Stomach (tissue), 9 donors: Measurements from ENCODE around the gene GPRIN2. TPM values are rescaled to one million over a fixed set of nuclear protein-coding genes. Genes with fewer than 3 reads are reported as not detected.

Experiments used
- DNase-seq, 2 donors: peaks; one replicate each; pipeline versions ENCODE4 v3.0.0 to v3.0.0-alpha.2; 2013 to 2019
- H3K27ac ChIP-seq, 5 donors: fragments of 200-600 bp in 4 of 5; sonication (generic) in 4 of 5; one replicate each; pipeline ENCODE4 v1.5.1; 2013 to 2019; ENCODE audit warnings: mild to moderate bottlenecking in 1 of 5, moderate library complexity in 1 of 5
- H3K27me3 ChIP-seq, 3 donors: fragments of 200-600 bp; sonication (generic); one replicate each; pipeline ENCODE4 v1.5.1; 2017 to 2019; ENCODE audit warnings: mixed run types in 1 of 3
- H3K36me3 ChIP-seq, 4 donors: fragments of 200-600 bp; sonication (generic); 1 replicate in 3 of 4; 2 replicates in 1 of 4; pipeline ENCODE4 v1.5.1; 2016 to 2019
- H3K4me1 ChIP-seq, 4 donors: fragments of 200-600 bp; sonication (generic); one replicate each; pipeline ENCODE4 v1.5.1; 2016 to 2019
- H3K4me3 ChIP-seq, 4 donors: fragments of 200-600 bp; sonication (generic) in 3 of 4; one replicate each; pipeline ENCODE4 v1.5.1; 2016 to 2019; ENCODE audit warnings: mild to moderate bottlenecking in 1 of 4
- H3K9me3 ChIP-seq, 4 donors: fragments of 200-600 bp; sonication (generic); one replicate each; pipeline ENCODE4 v1.5.1; 2016 to 2019
- CTCF ChIP-seq, 7 experiments: fragments of 450-650 bp in 4 of 7; fragments of 200-600 bp in 3 of 7; sonication (generic) in 3 of 7; IDR thresholded peaks; one replicate each; pipeline ENCODE4 v1.5.1; 2016 to 2019; ENCODE audit warnings: antibody characterized with exemption in 7 of 7, control low read depth in 2 of 7, mild to moderate bottlenecking in 1 of 7
- EP300 ChIP-seq: sonication (generic); formaldehyde crosslinking; IDR thresholded peaks from one replicate; pipeline ENCODE4 v1.6.1; 2017; ENCODE audit warnings: antibody characterized with exemption
- POLR2A ChIP-seq, 4 donors: fragments of 450-650 bp; IDR thresholded peaks; one replicate each; pipeline ENCODE4 v1.6.1; 2016; ENCODE audit warnings: antibody characterized with exemption in 4 of 4, control low read depth in 2 of 4, mild to moderate bottlenecking in 1 of 4, moderate library complexity in 1 of 4
- POLR2AphosphoS5 ChIP-seq, 3 donors: sonication (generic); formaldehyde crosslinking; IDR thresholded peaks; one replicate each; pipeline ENCODE4 v1.6.1; 2016; ENCODE audit warnings: antibody characterized with exemption in 3 of 3
- WGBS, 5 donors: extraction: QIAGEN DNeasy Blood & Tissue Kit in 3 of 5; methylation state at CpG; one replicate each; pipeline versions ENCODE4 v1.1.5 to v1.1.7; 2013 to 2018; 5-methylcytosine and 5-hydroxymethylcytosine counted together
- intact Hi-C: fragments of 100-400 bp; cut with DNase I; formaldehyde crosslinking; loops from one replicate; pipeline ENCODE4 v1.15.1; 2023; ENCODE audit warnings: low total_unique reads
- polyA plus RNA-seq, 3 donors: library from polyadenylated mRNA; stranded (reverse); fragments of 200-250 nt; gene quantifications; one replicate each; pipeline ENCODE4 v1.2.3, GENCODE V29; 2013
- total RNA-seq, 5 donors: library from RNA; depleted of rRNA; stranded (reverse); fragments of >200 nt; gene quantifications; one replicate each; pipeline versions ENCODE4 v1.1.0 to v1.2.3, GENCODE V29; 2014 to 2016
- donor health status: healthy with polysubstance abuse.
- donor health status: Bipolar disorder and iron deficiency.
- donor health status: healthy.

GPRIN2 gene
- total and polyA plus RNA-seq, 8 donors, result 3.5 to 27.8 (median 11.1) TPM

GRCh38 chr10:46545861-46546590 lies 10.4 kb downstream of the GPRIN2 start:
- H3K4me1 ChIP-seq, result peaks cover 18 to 28% (median 26%) of the 10 kb centered on the region in 4 donors
- peaks cover 0 to 11% (median 9%) of the 10 kb centered on the region in 3 donors for H3K27me3 ChIP-seq
- no peaks in the 10 kb centered on the region for H3K9me3 ChIP-seq
- no peak overlapping the region for H3K4me3 ChIP-seq
- H3K36me3 ChIP-seq, result peaks cover 0 to 19% (median 18%) of the 10 kb centered on the region in 4 donors
- DNase-seq, result peak in 1 of 2 donors; percentile 24
- 83 to 85% (median 84%) methylated on average over 5 of the region's 5 CpGs for WGBS, 5 donors
- no peak overlapping the region for H3K27ac ChIP-seq
- intact Hi-C loops, result no loop called here
- TF ChIP-seq CTCF (IDR thresholded peaks at IDR 0.05), result no peak
- TF ChIP-seq POLR2A (IDR thresholded peaks at IDR 0.05), result no peak
- no peak for TF ChIP-seq EP300
- TF ChIP-seq POLR2AphosphoS5 (IDR thresholded peaks at IDR 0.05), result no peak

GRCh38 chr10:46544989-46545791 lies 11.3 kb downstream of the GPRIN2 start:
- TF ChIP-seq CTCF (IDR thresholded peaks at IDR 0.05) (peak in 3 of 7 experiments; percentile 6 to 27 (median 6)), EP300 (no peak)
- no peaks in the 10 kb centered on the region for H3K9me3 ChIP-seq
- WGBS, 5 donors, result 45 to 61% (median 51%) methylated on average over 3 of the region's 3 CpGs
- peaks cover 26 to 36% (median 34%) of the 10 kb centered on the region in 4 donors for H3K4me1 ChIP-seq
- peaks cover 0 to 13% (median 11%) of the 10 kb centered on the region in 4 donors for H3K36me3 ChIP-seq
- H3K27me3 ChIP-seq, result peaks cover 0 to 19% (median 12%) of the 10 kb centered on the region in 3 donors
- H3K4me3 ChIP-seq, result no peak overlapping the region
- intact Hi-C loops, result no loop called here
- H3K27ac ChIP-seq, result peak overlapping the region in 3 of 5 donors; percentile 1 to 62 (median 61)
- peak in 1 of 2 donors; percentile 26 for DNase-seq

GRCh38 chr10:46543466-46544377 lies 12.7 kb downstream of the GPRIN2 start:
- H3K4me3 ChIP-seq, result no peak overlapping the region
- H3K9me3 ChIP-seq, result no peaks in the 10 kb centered on the region
- H3K36me3 ChIP-seq, result no peaks in the 10 kb centered on the region
- WGBS, 5 donors, result 81 to 88% (median 82%) methylated on average over 14 of the region's 14 CpGs
- intact Hi-C loops, result no loop called here
- peak in 1 of 2 donors; percentile 26 for DNase-seq
- peaks cover 0 to 19% (median 12%) of the 10 kb centered on the region in 3 donors for H3K27me3 ChIP-seq
- peak overlapping the region in 2 of 5 donors; percentile 61 to 62 for H3K27ac ChIP-seq
- TF ChIP-seq POLR2AphosphoS5 (IDR thresholded peaks at IDR 0.05) (no peak), CTCF (IDR thresholded peaks at IDR 0.05) (no peak), POLR2A (IDR thresholded peaks at IDR 0.05) (no peak), EP300 (no peak)
- peaks cover 32 to 51% (median 44%) of the 10 kb centered on the region in 4 donors for H3K4me1 ChIP-seq
